IgD-negative memory B cell (primary cell): ENCODE data around the gene SKA2. TPM values are rescaled to one million over a fixed set of nuclear protein-coding genes. Genes with fewer than 3 reads are reported as not detected.
A peak's percentile ranks its signal among the peaks of the same experiment; 100 is the strongest.
"Not testable (repeated sequence)": the region's sequence is repeated elsewhere in the genome, so short reads cannot be mapped to it uniquely, and the experiment has no call there.

Source experiments
- H3K27ac Mint-ChIP-seq, 3 donors: one replicate each; pipeline ENCODE4 v1.8.0; 2020 to 2022; ENCODE audit warnings: mild to moderate bottlenecking in 3 of 3, mixed read lengths in 3 of 3, moderate library complexity in 1 of 3
- H3K27me3 Mint-ChIP-seq: one replicate; pipeline ENCODE4 v1.8.0; 2021; ENCODE audit warnings: mixed read lengths
- H3K36me3 Mint-ChIP-seq: one replicate; pipeline ENCODE4 v1.8.0; 2020; ENCODE audit warnings: mild to moderate bottlenecking, mixed read lengths
- H3K4me1 Mint-ChIP-seq, 3 donors: one replicate each; pipeline ENCODE4 v1.8.0; 2020 to 2022; ENCODE audit warnings: mixed read lengths in 3 of 3, mild to moderate bottlenecking in 1 of 3
- H3K4me3 Mint-ChIP-seq, 4 donors: one replicate each; pipeline ENCODE4 v1.8.0; 2020 to 2022; ENCODE audit warnings: mild to moderate bottlenecking in 4 of 4, mixed read lengths in 4 of 4, moderate library complexity in 3 of 4
- H3K9me3 Mint-ChIP-seq, 3 donors: one replicate each; pipeline ENCODE4 v1.8.0; 2020 to 2021; ENCODE audit warnings: mixed read lengths in 3 of 3, mild to moderate bottlenecking in 1 of 3
- polyA plus RNA-seq: library from polyadenylated mRNA; unstranded; fragments of 300-500 nt; fragmentation: Illumina TruSeq; gene quantifications from one replicate; pipeline ENCODE4 v1.2.3, GENCODE V29; 2021

The SKA2 gene
- polyA plus RNA-seq, result 31.4 TPM

- Mint-ChIP-seq H3K9me3 (no peaks in the 10 kb centered on the region), H3K27ac (no peak within 1 kb of the TSS), H3K4me3 (no peak within 1 kb of the TSS), H3K4me1 (peaks cover 9 to 19% (median 15%) of the 10 kb centered on the region in 3 donors), H3K36me3 (no peaks in the 10 kb centered on the region), H3K27me3 (peaks cover 1% of the 10 kb centered on the region)
These were observed at the start of gene SKA2 for GRCh38 chr17:59154721-59155438. Gene SKA2 (minus strand): TSS chr17:59155186. CDS start chr17:59155163, 23 bp downstream.

GRCh38 chr17:59202320-59202719, 47.3 kb upstream of the SKA2 start:
- H3K27me3 Mint-ChIP-seq, result no peaks in the 10 kb centered on the region
- no peak overlapping the region for H3K27ac Mint-ChIP-seq
- H3K4me1 Mint-ChIP-seq, result no peaks in the 10 kb centered on the region
- no peaks in the 10 kb centered on the region for H3K9me3 Mint-ChIP-seq
- no peaks in the 10 kb centered on the region for H3K36me3 Mint-ChIP-seq
- H3K4me3 Mint-ChIP-seq, result no peak overlapping the region

DNA sequence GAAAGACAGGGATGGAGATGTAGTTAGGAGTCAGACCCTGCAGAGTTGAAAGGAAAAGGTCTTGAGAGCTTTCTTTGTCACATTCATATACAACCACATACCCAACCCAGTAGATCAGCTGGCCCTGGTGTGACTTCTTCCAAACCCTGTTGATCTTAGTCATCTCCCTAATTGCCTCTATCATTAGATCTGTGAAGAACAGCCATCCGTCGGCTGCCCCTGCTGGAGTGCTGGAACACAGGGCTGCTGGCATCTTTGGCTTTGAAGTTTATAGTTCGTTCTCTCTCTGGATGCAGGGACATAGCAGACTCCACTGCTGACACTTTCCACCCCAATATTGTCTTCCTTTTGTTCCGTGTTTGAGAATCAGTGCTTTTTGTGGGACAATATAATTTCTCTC, 44.4 kb upstream of the SKA2 start:
- Mint-ChIP-seq H3K36me3 (no peaks in the 10 kb centered on the region), H3K27me3 (no peaks in the 10 kb centered on the region), H3K27ac (no peak overlapping the region), H3K9me3 (no peaks in the 10 kb centered on the region), H3K4me1 (no peaks in the 10 kb centered on the region), H3K4me3 (no peak overlapping the region)

DNA sequence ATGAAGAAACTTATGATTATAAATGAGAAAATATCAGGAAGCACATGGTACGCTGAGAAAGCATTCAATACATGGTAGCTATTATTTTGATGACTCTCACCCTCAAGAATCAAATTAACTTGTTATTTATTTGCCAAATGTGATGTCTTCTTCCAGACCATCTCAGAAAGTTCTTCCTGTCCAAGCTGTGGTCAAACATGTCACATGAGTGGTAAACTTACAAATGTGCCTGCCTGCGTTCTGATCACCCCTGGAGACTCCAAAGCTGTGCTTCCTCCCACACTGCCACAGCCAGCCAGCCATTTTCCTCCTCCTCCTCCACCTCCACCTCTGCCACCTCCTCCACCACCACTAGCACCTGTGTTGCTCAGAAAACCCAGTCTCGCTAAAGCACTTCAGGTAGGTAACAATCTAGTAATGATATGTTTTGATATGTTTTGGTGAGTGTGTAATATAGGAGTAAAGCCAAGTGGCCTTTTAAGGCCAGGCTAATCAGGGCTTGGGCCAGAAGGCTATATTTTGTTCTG, 38.4 kb upstream of the SKA2 start:
- Mint-ChIP-seq H3K36me3 (peaks cover 6% of the 10 kb centered on the region), H3K4me3 (no peak overlapping the region), H3K9me3 (peaks cover 0 to 3% (median 0%) of the 10 kb centered on the region in 3 donors), H3K27ac (no peak overlapping the region), H3K4me1 (peaks cover 0 to 2% (median 1%) of the 10 kb centered on the region in 3 donors), H3K27me3 (no peaks in the 10 kb centered on the region)

DNA sequence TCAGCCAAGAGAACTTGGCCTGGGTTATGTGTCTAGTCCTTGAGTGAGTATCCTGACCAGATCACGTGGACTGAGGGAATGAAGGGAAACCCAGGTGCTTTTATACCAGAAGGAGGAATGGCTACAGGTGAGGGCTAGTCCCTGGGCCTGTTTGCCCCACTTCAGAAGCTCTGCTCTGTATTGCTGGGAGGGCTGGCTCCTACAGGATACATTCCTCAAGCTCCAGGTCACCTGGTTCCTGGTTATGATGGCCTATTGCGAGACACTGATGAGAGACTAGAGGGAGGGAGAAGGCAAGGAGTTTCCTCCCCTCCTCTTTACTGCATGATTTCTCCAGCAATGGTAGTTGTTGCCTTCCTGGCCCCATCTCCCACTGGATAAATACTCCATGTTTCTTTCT, 35.8 kb upstream of the SKA2 start:
- H3K27ac Mint-ChIP-seq, result no peak overlapping the region
- H3K27me3 Mint-ChIP-seq, result no peaks in the 10 kb centered on the region
- H3K9me3 Mint-ChIP-seq, result peaks cover 0 to 3% (median 0%) of the 10 kb centered on the region in 3 donors
- no peak overlapping the region for H3K4me3 Mint-ChIP-seq
- H3K36me3 Mint-ChIP-seq, result peaks cover 6% of the 10 kb centered on the region
- H3K4me1 Mint-ChIP-seq, result peaks cover 9 to 15% (median 9%) of the 10 kb centered on the region in 3 donors

- Mint-ChIP-seq H3K9me3 (no peaks in the 10 kb centered on the region), H3K4me3 (peak overlapping the region in 1 of 4 donors; percentile 65), H3K36me3 (no peaks in the 10 kb centered on the region), H3K27me3 (no peaks in the 10 kb centered on the region), H3K27ac (no peak overlapping the region), H3K4me1 (peaks cover 18 to 22% (median 18%) of the 10 kb centered on the region in 3 donors)
These were observed 31.9 kb upstream of the SKA2 start for GRCh38 chr17:59186850-59187249.

- Mint-ChIP-seq H3K4me1 (peaks cover 18 to 22% (median 18%) of the 10 kb centered on the region in 3 donors), H3K36me3 (no peaks in the 10 kb centered on the region), H3K9me3 (no peaks in the 10 kb centered on the region), H3K27me3 (no peaks in the 10 kb centered on the region), H3K4me3 (peak overlapping the region in 1 of 4 donors; percentile 54), H3K27ac (peak overlapping the region in 1 of 3 donors; percentile 16)
These were observed 31.0 kb upstream of the SKA2 start for GRCh38 chr17:59185997-59186396.

GRCh38 chr17:59181481-59181880, 26.5 kb upstream of the SKA2 start:
- no peaks in the 10 kb centered on the region for H3K36me3 Mint-ChIP-seq
- no peak overlapping the region for H3K4me3 Mint-ChIP-seq
- no peaks in the 10 kb centered on the region for H3K27me3 Mint-ChIP-seq
- peak overlapping the region in 1 of 3 donors; percentile 36 for H3K27ac Mint-ChIP-seq
- no peaks in the 10 kb centered on the region for H3K9me3 Mint-ChIP-seq
- peaks cover 9 to 11% (median 10%) of the 10 kb centered on the region in 3 donors for H3K4me1 Mint-ChIP-seq

- Mint-ChIP-seq H3K4me1 (peaks cover 8 to 11% (median 8%) of the 10 kb centered on the region in 3 donors), H3K27me3 (no peaks in the 10 kb centered on the region), H3K36me3 (no peaks in the 10 kb centered on the region), H3K27ac (no peak overlapping the region), H3K4me3 (no peak overlapping the region), H3K9me3 (no peaks in the 10 kb centered on the region)
These were observed 25.6 kb upstream of the SKA2 start for GRCh38 chr17:59180626-59181025.

DNA sequence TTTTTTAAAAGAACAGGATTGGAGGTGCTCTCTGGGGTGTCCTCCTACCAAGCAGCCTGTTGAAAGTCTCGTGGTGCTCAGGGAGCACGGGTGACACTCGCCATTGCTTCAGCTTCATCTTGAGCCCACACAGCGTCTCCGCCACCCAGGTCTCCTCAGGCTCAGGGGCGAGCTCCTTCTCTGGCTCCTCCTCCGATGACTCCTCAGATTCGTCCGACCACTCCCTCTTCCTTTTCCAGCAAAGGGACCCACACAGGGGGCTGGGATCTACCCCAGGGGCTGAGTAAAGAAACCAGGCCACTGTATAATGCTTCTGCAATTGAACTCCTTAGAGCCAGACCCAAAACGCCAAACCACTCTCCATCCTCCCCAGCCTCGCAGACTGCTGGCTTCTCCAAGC, 24.6 kb upstream of the SKA2 start:
- not testable (repeated sequence) for H3K36me3 Mint-ChIP-seq, H3K4me3 Mint-ChIP-seq, H3K9me3 Mint-ChIP-seq, H3K4me1 Mint-ChIP-seq, H3K27me3 Mint-ChIP-seq
- peak overlapping the region in 1 of 3 donors; percentile 14 for H3K27ac Mint-ChIP-seq

GRCh38 chr17:59178266-59178985, 23.4 kb upstream of the SKA2 start:
- Mint-ChIP-seq H3K27me3 (no peaks in the 10 kb centered on the region), H3K36me3 (peaks cover under 1% of the 10 kb centered on the region), H3K9me3 (no peaks in the 10 kb centered on the region), H3K27ac (no peak overlapping the region), H3K4me3 (peak overlapping the region in 1 of 4 donors; percentile 32), H3K4me1 (peaks cover 0 to 6% (median 0%) of the 10 kb centered on the region in 3 donors)

- H3K4me1 Mint-ChIP-seq, result peaks cover 0 to 6% (median 0%) of the 10 kb centered on the region in 3 donors
- H3K36me3 Mint-ChIP-seq, result peaks cover 6% of the 10 kb centered on the region
- H3K4me3 Mint-ChIP-seq, result no peak overlapping the region
- no peaks in the 10 kb centered on the region for H3K9me3 Mint-ChIP-seq
- no peaks in the 10 kb centered on the region for H3K27me3 Mint-ChIP-seq
- no peak overlapping the region for H3K27ac Mint-ChIP-seq
These were observed 20.1 kb upstream of the SKA2 start for GRCh38 chr17:59175076-59175475.

- H3K36me3 Mint-ChIP-seq, result peaks cover 6% of the 10 kb centered on the region
- peaks cover 0 to 3% (median 0%) of the 10 kb centered on the region in 3 donors for H3K4me1 Mint-ChIP-seq
- no peak overlapping the region for H3K27ac Mint-ChIP-seq
- H3K27me3 Mint-ChIP-seq, result no peaks in the 10 kb centered on the region
- no peaks in the 10 kb centered on the region for H3K9me3 Mint-ChIP-seq
- no peak overlapping the region for H3K4me3 Mint-ChIP-seq
These were observed 19.7 kb upstream of the SKA2 start for GRCh38 chr17:59174671-59175070.

GRCh38 chr17:59172436-59173004, 17.5 kb upstream of the SKA2 start:
- Mint-ChIP-seq H3K27ac (no peak overlapping the region), H3K4me1 (peaks cover 0 to 2% (median 2%) of the 10 kb centered on the region in 3 donors), H3K9me3 (no peaks in the 10 kb centered on the region), H3K4me3 (no peak overlapping the region), H3K27me3 (no peaks in the 10 kb centered on the region), H3K36me3 (peaks cover 6% of the 10 kb centered on the region)

GRCh38 chr17:59167571-59168001, 12.6 kb upstream of the SKA2 start:
- Mint-ChIP-seq H3K27ac (no peak overlapping the region), H3K4me1 (peaks cover 6 to 8% (median 6%) of the 10 kb centered on the region in 3 donors), H3K4me3 (no peak overlapping the region), H3K9me3 (no peaks in the 10 kb centered on the region), H3K27me3 (no peaks in the 10 kb centered on the region), H3K36me3 (no peaks in the 10 kb centered on the region)
